Calu3 (cell line): Measurements from ENCODE around the gene NELL2. TPM values are rescaled to one million over a fixed set of nuclear protein-coding genes. Genes with fewer than 3 reads are reported as not detected.

ENCODE experiments used
- BruUV-seq: library from RNA; stranded (reverse); fragments of 400-500 nt; replicated peaks from 2 replicates; lab custom pipeline; 2021; lab: Mats Ljungman, UMichigan
- CTCF ChIA-PET: fragments of 300-600 bp; sonication (Branson Sonifier 250); formaldehyde crosslinking; loops from one replicate; lab custom pipeline; 2022; ENCODE audit warnings: antibody characterized with exemption; lab: Charles Lee
- DNase-seq: peaks from one replicate; pipeline ENCODE4 v3.0.0; 2022
- H3K27ac Mint-ChIP-seq: one replicate; pipeline ENCODE4 v1.8.0; 2022; ENCODE audit warnings: mixed read lengths; ENCODE audit not compliant: unreplicated experiment
- H3K27me3 Mint-ChIP-seq: one replicate; pipeline ENCODE4 v1.8.0; 2022; ENCODE audit warnings: mixed read lengths; ENCODE audit not compliant: unreplicated experiment
- H3K36me3 Mint-ChIP-seq: one replicate; pipeline ENCODE4 v1.8.0; 2022; ENCODE audit warnings: mild to moderate bottlenecking, moderate library complexity, mixed read lengths; ENCODE audit not compliant: insufficient read depth, unreplicated experiment
- H3K4me1 Mint-ChIP-seq: one replicate; pipeline ENCODE4 v1.8.0; 2022; ENCODE audit warnings: mild to moderate bottlenecking, low read depth, mixed read lengths; ENCODE audit not compliant: unreplicated experiment
- H3K4me3 Mint-ChIP-seq: one replicate; pipeline ENCODE4 v1.8.0; 2022; ENCODE audit warnings: mild to moderate bottlenecking, low read depth, moderate library complexity, mixed read lengths; ENCODE audit not compliant: unreplicated experiment
- H3K9me3 Mint-ChIP-seq: one replicate; pipeline ENCODE4 v1.8.0; 2022; ENCODE audit warnings: low read depth, mixed read lengths; ENCODE audit not compliant: unreplicated experiment
- intact Hi-C: fragments of 100-400 bp; cut with micrococcal nuclease; formaldehyde crosslinking; loops from one replicate; pipeline ENCODE4 v1.10.0; 2022; ENCODE audit not compliant: unreplicated experiment
- total RNA-seq: library from RNA; stranded (reverse); gene quantifications from 2 replicates; pipeline ENCODE4 v1.2.3, GENCODE V29; 2022
- TF ChIP-seq, protein P1 (sequence below): fragments of 200-600 bp; IDR thresholded peaks from one replicate; pipeline ENCODE4 v1.8.0; 2022; ENCODE audit warnings: antibody characterized with exemption; ENCODE audit not compliant: unreplicated experiment

Gene NELL2
- total RNA-seq, 1 experiment from 2014 or later, result not detected

DNA sequence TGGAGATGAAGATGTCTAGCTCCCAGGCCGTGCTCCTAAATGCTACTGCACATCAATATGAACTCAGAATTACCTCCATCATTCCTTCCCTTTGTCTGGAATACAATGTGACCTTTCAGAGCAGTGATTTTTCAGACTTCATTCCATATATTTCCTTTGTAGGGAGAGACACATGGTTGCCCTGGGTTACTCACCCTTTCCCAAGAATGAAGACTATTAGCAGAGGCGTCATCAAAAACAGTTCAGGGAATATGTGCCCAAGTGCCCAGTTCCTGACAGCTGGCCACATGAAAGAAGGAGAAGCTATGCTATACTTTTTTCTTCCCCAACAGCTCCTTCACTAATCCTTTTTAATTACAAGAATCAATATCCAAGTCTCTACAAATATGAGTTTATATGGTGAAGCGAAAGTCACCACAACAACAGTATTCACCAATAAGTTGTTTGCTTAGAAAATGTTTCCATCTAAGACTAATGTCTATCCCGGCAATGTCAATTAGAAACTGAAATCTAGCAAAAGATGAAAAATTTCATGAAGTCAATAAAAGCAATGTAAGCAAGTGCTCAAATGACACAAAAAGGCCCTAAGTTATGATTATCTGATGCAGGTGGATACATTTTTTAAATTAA lies 17.8 kb downstream of the NELL2 start:
- no TSS peak for BruUV-seq
- Mint-ChIP-seq H3K27ac (no peak overlapping the region), H3K4me3 (no peak overlapping the region), H3K9me3 (no peaks in the 10 kb centered on the region), H3K4me1 (no peaks in the 10 kb centered on the region), H3K27me3 (peaks cover 12% of the 10 kb centered on the region), H3K36me3 (no peaks in the 10 kb centered on the region)
- DNase-seq, result no peak
- TF ChIP-seq, protein P1, sequence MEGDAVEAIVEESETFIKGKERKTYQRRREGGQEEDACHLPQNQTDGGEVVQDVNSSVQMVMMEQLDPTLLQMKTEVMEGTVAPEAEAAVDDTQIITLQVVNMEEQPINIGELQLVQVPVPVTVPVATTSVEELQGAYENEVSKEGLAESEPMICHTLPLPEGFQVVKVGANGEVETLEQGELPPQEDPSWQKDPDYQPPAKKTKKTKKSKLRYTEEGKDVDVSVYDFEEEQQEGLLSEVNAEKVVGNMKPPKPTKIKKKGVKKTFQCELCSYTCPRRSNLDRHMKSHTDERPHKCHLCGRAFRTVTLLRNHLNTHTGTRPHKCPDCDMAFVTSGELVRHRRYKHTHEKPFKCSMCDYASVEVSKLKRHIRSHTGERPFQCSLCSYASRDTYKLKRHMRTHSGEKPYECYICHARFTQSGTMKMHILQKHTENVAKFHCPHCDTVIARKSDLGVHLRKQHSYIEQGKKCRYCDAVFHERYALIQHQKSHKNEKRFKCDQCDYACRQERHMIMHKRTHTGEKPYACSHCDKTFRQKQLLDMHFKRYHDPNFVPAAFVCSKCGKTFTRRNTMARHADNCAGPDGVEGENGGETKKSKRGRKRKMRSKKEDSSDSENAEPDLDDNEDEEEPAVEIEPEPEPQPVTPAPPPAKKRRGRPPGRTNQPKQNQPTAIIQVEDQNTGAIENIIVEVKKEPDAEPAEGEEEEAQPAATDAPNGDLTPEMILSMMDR, result no peak
- CTCF ChIA-PET, result no interaction called here
- intact Hi-C loops, result no loop called here

DNA sequence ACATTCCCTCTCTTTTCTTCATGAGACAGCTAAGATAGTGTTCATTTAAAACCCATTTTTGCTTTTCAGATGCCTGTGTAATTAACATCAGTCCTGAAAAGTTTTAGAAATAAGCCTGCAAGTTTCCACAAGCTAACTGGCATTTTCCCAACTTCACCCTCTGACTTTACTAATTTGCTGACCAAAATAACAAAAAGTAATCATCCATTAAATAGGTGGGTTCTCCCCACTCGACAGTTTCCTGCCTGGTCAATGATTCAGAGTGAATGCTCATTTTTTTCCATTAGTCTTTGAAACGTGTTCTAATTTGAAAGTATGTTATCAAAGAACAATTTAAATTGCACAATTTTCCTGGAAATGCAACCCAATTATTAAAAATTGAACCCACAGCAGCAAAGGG lies 23.6 kb downstream of the NELL2 start:
- Mint-ChIP-seq H3K27ac (no peak overlapping the region), H3K27me3 (peaks cover 8% of the 10 kb centered on the region), H3K36me3 (no peaks in the 10 kb centered on the region), H3K9me3 (no peaks in the 10 kb centered on the region), H3K4me3 (no peak overlapping the region), H3K4me1 (no peaks in the 10 kb centered on the region)
- DNase-seq, result no peak
- CTCF ChIA-PET, result no interaction called here
- TF ChIP-seq, protein P1, result no peak
- BruUV-seq, result no TSS peak
- intact Hi-C loops, result no loop called here

DNA sequence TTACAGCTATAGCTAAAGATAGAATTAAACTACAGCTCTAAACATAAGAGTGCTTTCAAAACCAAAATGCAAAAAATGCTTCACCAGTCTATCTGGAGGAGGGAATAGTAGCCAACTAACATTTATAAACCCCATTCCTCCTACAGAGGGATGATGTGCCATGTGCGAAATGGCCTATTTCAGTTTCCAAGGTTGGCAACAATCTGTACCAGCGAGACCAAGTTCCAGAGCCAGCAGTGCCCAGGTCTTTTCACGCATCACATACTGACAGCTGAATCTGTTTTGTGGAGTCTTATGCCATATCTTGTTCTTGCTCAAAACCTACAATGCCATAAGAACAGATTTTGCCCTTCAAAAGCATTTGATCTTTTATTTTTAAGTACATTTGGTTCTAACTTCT lies 24.5 kb downstream of the NELL2 start:
- CTCF ChIA-PET, result no interaction called here
- no peaks in the 10 kb centered on the region for H3K9me3 Mint-ChIP-seq
- TF ChIP-seq, protein P1, result no peak
- BruUV-seq, result no TSS peak
- H3K27ac Mint-ChIP-seq, result no peak overlapping the region
- H3K36me3 Mint-ChIP-seq, result no peaks in the 10 kb centered on the region
- DNase-seq, result no peak
- no peaks in the 10 kb centered on the region for H3K27me3 Mint-ChIP-seq
- H3K4me3 Mint-ChIP-seq, result no peak overlapping the region
- H3K4me1 Mint-ChIP-seq, result no peaks in the 10 kb centered on the region
- intact Hi-C loops, result no loop called here

DNA sequence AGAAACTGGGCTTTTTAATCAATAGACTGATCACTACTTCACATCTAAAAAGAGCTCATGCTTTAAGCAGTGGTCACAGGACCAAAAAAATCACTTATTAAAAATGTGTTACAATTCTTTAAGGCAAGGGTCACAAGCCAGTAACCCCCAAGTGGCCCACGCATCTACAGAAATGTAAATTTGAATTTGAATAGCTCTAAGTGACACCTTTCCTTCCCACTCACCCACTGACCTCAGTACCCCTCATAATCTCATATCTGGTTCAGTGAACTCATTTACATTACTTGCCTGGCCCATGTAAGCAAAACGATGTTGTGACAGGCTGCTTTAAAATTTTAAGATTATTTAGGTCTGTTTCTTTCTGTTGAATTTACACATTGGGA lies 27.4 kb downstream of the NELL2 start:
- no peaks in the 10 kb centered on the region for H3K36me3 Mint-ChIP-seq
- H3K4me1 Mint-ChIP-seq, result no peaks in the 10 kb centered on the region
- no peaks in the 10 kb centered on the region for H3K27me3 Mint-ChIP-seq
- intact Hi-C loops, result no loop called here
- no peak overlapping the region for H3K4me3 Mint-ChIP-seq
- no TSS peak for BruUV-seq
- no peak for DNase-seq
- CTCF ChIA-PET, result no interaction called here
- TF ChIP-seq, protein P1, result no peak
- no peak overlapping the region for H3K27ac Mint-ChIP-seq
- H3K9me3 Mint-ChIP-seq, result no peaks in the 10 kb centered on the region
